ENCODE data around the gene ANXA3.

ANXA3 gene

DNA sequence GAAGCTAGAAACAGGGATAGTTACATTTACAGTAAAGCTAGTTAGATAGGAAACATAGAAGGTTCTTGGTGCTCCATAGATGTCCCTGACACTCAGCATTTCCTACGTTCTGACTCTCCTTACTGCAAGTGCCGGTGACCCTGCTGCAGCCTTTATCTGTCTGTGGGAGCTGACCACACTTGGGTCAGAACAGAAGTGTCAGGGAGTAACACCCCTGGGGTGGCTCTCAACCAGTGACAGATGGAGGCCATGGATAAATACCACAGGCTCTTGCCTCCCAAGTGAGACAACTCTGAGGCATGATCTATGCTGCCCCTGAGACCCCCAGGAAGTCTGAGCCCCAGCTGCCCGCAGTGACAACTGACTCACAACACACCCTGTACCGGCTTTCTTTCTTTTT is 69.8 kb downstream of the ANXA3 start:
- Histone ChIP-seq H3K9me3 (replicated peaks; ENCODE audit: insufficient read depth, low read length) (no peaks in the 10 kb centered on the region), H3K4me2 (ENCODE audit: low read depth, low read length) (no peak overlapping the region), H2AFZ (ENCODE audit: low read length) (no peak overlapping the region), H3K27ac (ENCODE audit: low read length) (no peak overlapping the region), H3K9me2 (replicated peaks; ENCODE audit: insufficient read depth, low read length) (no peaks in the 10 kb centered on the region), H3K4me1 (ENCODE audit: low read length) (peaks cover 10% of the 10 kb centered on the region), H4K20me1 (ENCODE audit: insufficient read depth, low read length) (no peaks in the 10 kb centered on the region), H3K9ac (ENCODE audit: low read length) (no peak overlapping the region), H3K27me3 (replicated peaks; ENCODE audit: insufficient read depth, low read length) (no peaks in the 10 kb centered on the region), H3K79me2 (ENCODE audit: low read length) (no peaks in the 10 kb centered on the region), H3K4me3 (ENCODE audit: low read length) (no peak overlapping the region), H3K36me3 (replicated peaks; ENCODE audit: insufficient read depth, low read length) (no peaks in the 10 kb centered on the region), H3F3A (ENCODE audit: insufficient read depth, low read length) (no peaks in the 10 kb centered on the region)
- no peak for DNase-seq
- TF ChIP-seq, protein P1, sequence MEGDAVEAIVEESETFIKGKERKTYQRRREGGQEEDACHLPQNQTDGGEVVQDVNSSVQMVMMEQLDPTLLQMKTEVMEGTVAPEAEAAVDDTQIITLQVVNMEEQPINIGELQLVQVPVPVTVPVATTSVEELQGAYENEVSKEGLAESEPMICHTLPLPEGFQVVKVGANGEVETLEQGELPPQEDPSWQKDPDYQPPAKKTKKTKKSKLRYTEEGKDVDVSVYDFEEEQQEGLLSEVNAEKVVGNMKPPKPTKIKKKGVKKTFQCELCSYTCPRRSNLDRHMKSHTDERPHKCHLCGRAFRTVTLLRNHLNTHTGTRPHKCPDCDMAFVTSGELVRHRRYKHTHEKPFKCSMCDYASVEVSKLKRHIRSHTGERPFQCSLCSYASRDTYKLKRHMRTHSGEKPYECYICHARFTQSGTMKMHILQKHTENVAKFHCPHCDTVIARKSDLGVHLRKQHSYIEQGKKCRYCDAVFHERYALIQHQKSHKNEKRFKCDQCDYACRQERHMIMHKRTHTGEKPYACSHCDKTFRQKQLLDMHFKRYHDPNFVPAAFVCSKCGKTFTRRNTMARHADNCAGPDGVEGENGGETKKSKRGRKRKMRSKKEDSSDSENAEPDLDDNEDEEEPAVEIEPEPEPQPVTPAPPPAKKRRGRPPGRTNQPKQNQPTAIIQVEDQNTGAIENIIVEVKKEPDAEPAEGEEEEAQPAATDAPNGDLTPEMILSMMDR (IDR thresholded peaks at IDR 0.05; ENCODE audit: low read length): no peak
- TF ChIP-seq EZH2 (optimal IDR thresholded peaks at IDR 0.05; ENCODE audit: low read depth, low read length) (no peak), EZH2phosphoT487 (IDR thresholded peaks at IDR 0.05; ENCODE audit: low read length) (no peak)

DNA sequence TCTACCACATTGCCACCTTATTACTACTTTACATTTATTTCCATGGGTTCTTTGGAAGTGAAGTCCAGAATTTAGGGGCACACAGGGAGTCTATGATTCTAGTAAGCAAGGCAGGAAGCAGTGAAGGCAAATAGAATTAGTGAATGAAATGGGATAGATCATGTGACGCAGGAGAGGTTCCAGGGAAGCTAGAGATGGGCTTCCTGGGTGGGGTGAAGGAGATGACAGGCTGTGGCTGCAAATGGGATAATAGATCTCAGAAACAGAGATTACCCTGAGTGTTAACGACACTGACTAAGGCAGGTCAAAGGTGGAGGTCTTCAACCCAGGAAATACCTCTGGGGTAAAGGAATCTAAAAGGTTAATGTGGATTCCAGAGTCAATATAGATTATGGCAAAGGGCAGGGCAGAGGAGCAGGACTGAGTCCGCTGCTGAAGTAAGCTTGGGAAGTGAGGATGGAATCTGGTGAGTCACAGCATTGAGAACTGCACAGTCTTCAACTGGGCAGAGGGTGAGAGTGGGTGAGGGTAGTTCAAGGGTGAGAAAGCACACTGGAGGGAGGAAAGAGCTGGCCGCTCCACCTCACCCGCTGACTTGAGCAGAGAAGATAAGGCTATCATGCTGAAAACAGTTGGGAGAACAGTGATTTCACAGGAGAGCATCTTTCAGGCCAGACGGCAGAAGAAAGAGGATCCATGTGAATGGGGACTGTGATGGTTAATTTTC is 70.8 kb downstream of the ANXA3 start:
- Histone ChIP-seq H4K20me1 (ENCODE audit: insufficient read depth, low read length) (no peaks in the 10 kb centered on the region), H3K4me2 (ENCODE audit: low read depth, low read length) (no peak overlapping the region), H3K4me3 (ENCODE audit: low read length) (no peak overlapping the region), H3K27me3 (replicated peaks; ENCODE audit: insufficient read depth, low read length) (no peaks in the 10 kb centered on the region), H3K9me2 (replicated peaks; ENCODE audit: insufficient read depth, low read length) (no peaks in the 10 kb centered on the region), H2AFZ (ENCODE audit: low read length) (no peak overlapping the region), H3K79me2 (ENCODE audit: low read length) (no peaks in the 10 kb centered on the region), H3K9me3 (replicated peaks; ENCODE audit: insufficient read depth, low read length) (no peaks in the 10 kb centered on the region), H3F3A (ENCODE audit: insufficient read depth, low read length) (no peaks in the 10 kb centered on the region), H3K27ac (ENCODE audit: low read length) (no peak overlapping the region), H3K4me1 (ENCODE audit: low read length) (peaks cover 20% of the 10 kb centered on the region), H3K36me3 (replicated peaks; ENCODE audit: insufficient read depth, low read length) (no peaks in the 10 kb centered on the region), H3K9ac (ENCODE audit: low read length) (no peak overlapping the region)
- TF ChIP-seq, protein P1 (IDR thresholded peaks at IDR 0.05; ENCODE audit: low read length): no peak
- TF ChIP-seq EZH2phosphoT487 (IDR thresholded peaks at IDR 0.05; ENCODE audit: low read length) (no peak), EZH2 (optimal IDR thresholded peaks at IDR 0.05; ENCODE audit: low read depth, low read length) (no peak)
- DNase-seq: no peak

DNA sequence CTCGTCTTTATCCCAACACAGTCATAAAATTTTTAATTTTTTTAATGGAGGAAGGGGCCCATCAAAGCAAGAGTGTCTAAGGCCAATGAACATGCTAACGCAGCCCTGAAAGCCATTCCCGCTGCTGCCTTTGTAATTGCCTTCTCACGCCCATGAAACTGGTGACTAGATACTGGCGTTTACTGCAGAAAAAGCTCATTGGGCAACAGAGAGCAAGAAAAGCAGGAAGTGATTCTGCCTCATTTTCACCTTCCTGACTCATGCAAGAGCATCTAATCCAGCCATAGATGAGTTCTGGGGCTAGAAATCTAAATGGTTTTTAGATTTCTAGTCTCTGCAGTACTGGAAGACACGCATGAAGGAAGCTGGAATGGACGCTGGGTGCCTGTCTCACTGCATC is 72.5 kb downstream of the ANXA3 start:
- Histone ChIP-seq H2AFZ (ENCODE audit: low read length) (no peak overlapping the region), H3K9ac (ENCODE audit: low read length) (no peak overlapping the region), H3K4me3 (ENCODE audit: low read length) (no peak overlapping the region), H3K9me2 (replicated peaks; ENCODE audit: insufficient read depth, low read length) (no peaks in the 10 kb centered on the region), H3K27ac (ENCODE audit: low read length) (no peak overlapping the region), H3F3A (ENCODE audit: insufficient read depth, low read length) (no peaks in the 10 kb centered on the region; the same call in 1 of the 2 replicates), H3K79me2 (ENCODE audit: low read length) (no peaks in the 10 kb centered on the region), H3K36me3 (replicated peaks; ENCODE audit: insufficient read depth, low read length) (no peaks in the 10 kb centered on the region), H4K20me1 (ENCODE audit: insufficient read depth, low read length) (no peaks in the 10 kb centered on the region), H3K4me1 (ENCODE audit: low read length) (peaks cover 33% of the 10 kb centered on the region), H3K27me3 (replicated peaks; ENCODE audit: insufficient read depth, low read length) (no peaks in the 10 kb centered on the region), H3K9me3 (replicated peaks; ENCODE audit: insufficient read depth, low read length) (no peaks in the 10 kb centered on the region), H3K4me2 (ENCODE audit: low read depth, low read length) (no peak overlapping the region)
- no peak for DNase-seq
- TF ChIP-seq, protein P1 (IDR thresholded peaks at IDR 0.05; ENCODE audit: low read length): no peak
- TF ChIP-seq EZH2phosphoT487 (IDR thresholded peaks at IDR 0.05; ENCODE audit: low read length): no peak
- TF ChIP-seq EZH2 (optimal IDR thresholded peaks at IDR 0.05; ENCODE audit: low read depth, low read length): no peak
